Lower leg skin (tissue), 4 donors: Measurements from ENCODE around the gene IFNA5. TPM values are rescaled to one million over a fixed set of nuclear protein-coding genes. Genes with fewer than 3 reads are reported as not detected.

Experiments
- DNase-seq, 2 donors: peaks; one replicate each; pipeline ENCODE4 v3.0.0-alpha.2; 2019; ENCODE audit warnings: low spot score in 2 of 2
- H3K4me3 ChIP-seq: fragments of 200-600 bp; sonication (generic); 2 replicates; pipeline ENCODE4 v1.5.1; 2017; ENCODE audit warnings: mild to moderate bottlenecking, low read depth; ENCODE audit not compliant: poor library complexity, severe bottlenecking
- CTCF ChIP-seq, 3 donors: fragments of 450-650 bp; IDR thresholded peaks; one replicate each; pipeline ENCODE4 v1.5.1; 2016; ENCODE audit warnings: antibody characterized with exemption in 3 of 3, mild to moderate bottlenecking in 3 of 3, moderate library complexity in 2 of 3
- POLR2A ChIP-seq, 2 donors: fragments of 450-650 bp; IDR thresholded peaks; one replicate each; pipeline ENCODE4 v1.6.1; 2016 to 2017; ENCODE audit warnings: antibody characterized with exemption in 2 of 2, mild to moderate bottlenecking in 1 of 2, moderate library complexity in 1 of 2
- WGBS, 2 donors: methylation state at CpG; one replicate each; pipeline ENCODE4 v1.1.5; 2018; 5-methylcytosine and 5-hydroxymethylcytosine counted together
- intact Hi-C: fragments of 100-400 bp; cut with DNase I; formaldehyde crosslinking; loops from one replicate; pipeline ENCODE4 v1.15.0; 2023; ENCODE audit warnings: low total_unique reads
- total RNA-seq, 4 donors: library from RNA; depleted of rRNA; stranded (reverse); fragments of >200 nt; gene quantifications; one replicate each; pipeline ENCODE4 v1.1.0, GENCODE V29; 2016

IFNA5 gene
- total RNA-seq, 4 donors from 2014 or later: not detected

- intact Hi-C loops: no loop called here
- WGBS, 2 donors: 70 to 71% methylated on average over 3 of the region's 3 CpGs
These were observed 17.8 kb downstream of the IFNA5 start for GRCh38 chr9:21287280-21287679.

GRCh38 chr9:21286659-21287058 is 18.5 kb downstream of the IFNA5 start:
- 80 to 84% methylated on average over 5 of the region's 5 CpGs for WGBS, 2 donors
- H3K4me3 ChIP-seq: no peak overlapping the region
- intact Hi-C loops: no loop called here
- TF ChIP-seq CTCF (IDR thresholded peaks at IDR 0.05) (no peak), POLR2A (IDR thresholded peaks at IDR 0.05) (no peak)
- DNase-seq: no peak

More at GRCh38 chr9:21287280-21287679, 17.8 kb downstream of the IFNA5 start:
- DNase-seq: no peak
- no peak overlapping the region for H3K4me3 ChIP-seq
- TF ChIP-seq CTCF (IDR thresholded peaks at IDR 0.05) (no peak), POLR2A (IDR thresholded peaks at IDR 0.05) (no peak)

- 87 to 91% methylated on average over 5 of the region's 5 CpGs for WGBS, 2 donors
- intact Hi-C loops: no loop called here
These were observed 19.0 kb downstream of the IFNA5 start for GRCh38 chr9:21286099-21286498.

GRCh38 chr9:21281275-21281674 is 23.8 kb downstream of the IFNA5 start:
- 33 to 77% methylated on average over 2 of the region's 2 CpGs for WGBS, 2 donors
- no peak for DNase-seq
- H3K4me3 ChIP-seq: no peak overlapping the region
- intact Hi-C loops: no loop called here
- TF ChIP-seq POLR2A (IDR thresholded peaks at IDR 0.05): no peak
- no peak for TF ChIP-seq CTCF (IDR thresholded peaks at IDR 0.05)

More at GRCh38 chr9:21286099-21286498, 19.0 kb downstream of the IFNA5 start:
- no peak for TF ChIP-seq POLR2A (IDR thresholded peaks at IDR 0.05)
- no peak for TF ChIP-seq CTCF (IDR thresholded peaks at IDR 0.05)
- no peak overlapping the region for H3K4me3 ChIP-seq
- no peak for DNase-seq

GRCh38 chr9:21268347-21268657 is 36.8 kb downstream of the IFNA5 start:
- TF ChIP-seq POLR2A (IDR thresholded peaks at IDR 0.05): no peak
- TF ChIP-seq CTCF (IDR thresholded peaks at IDR 0.05): no peak
- no peak overlapping the region for H3K4me3 ChIP-seq
- DNase-seq: no peak
- WGBS, 2 donors: 38 to 54% methylated on average over 2 of the region's 2 CpGs
- intact Hi-C loops: no loop called here
